ENCODE data around the gene EXOC4.

Gene EXOC4

DNA sequence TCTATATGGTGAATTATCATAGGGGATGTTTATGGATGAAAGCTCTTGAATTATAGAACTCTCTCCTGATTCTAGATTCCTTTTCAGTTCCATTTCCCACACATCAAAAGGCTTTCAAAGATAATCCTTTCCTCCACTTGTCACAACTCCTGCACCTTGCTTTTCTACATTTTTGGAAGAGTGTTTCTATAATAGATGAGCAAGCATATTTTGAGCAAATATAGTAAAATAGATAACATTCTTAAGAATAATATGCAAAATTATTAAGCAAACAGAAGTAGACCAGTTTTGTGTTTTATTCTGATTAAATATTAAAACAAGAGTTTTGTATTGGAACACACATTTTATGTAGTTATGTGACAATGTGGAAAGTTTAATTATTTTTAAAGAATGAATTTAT, 340.7 kb downstream of the EXOC4 start:
- H3K27me3 ChIP-seq (replicated peaks; ENCODE audit: control insufficient read depth, insufficient read depth, low read length), result no peaks in the 10 kb centered on the region
- H3K4me3 ChIP-seq (ENCODE audit: low read length), result no peak overlapping the region
- H3K4me1 ChIP-seq (ENCODE audit: control insufficient read depth, insufficient read depth, low read length), result no peaks in the 10 kb centered on the region
- DNase-seq (ENCODE audit: low read depth), result no peak
- H3K9me3 ChIP-seq (ENCODE audit: control insufficient read depth, low read length), result no peaks in the 10 kb centered on the region
- H3K36me3 ChIP-seq (ENCODE audit: control insufficient read depth, insufficient read depth, low read length, severe bottlenecking), result no peaks in the 10 kb centered on the region
- H3K9ac ChIP-seq (ENCODE audit: low read length), result no peak overlapping the region

GRCh38 chr7:133601617-133602016, 348.7 kb downstream of the EXOC4 start:
- no peaks in the 10 kb centered on the region for H3K36me3 ChIP-seq (ENCODE audit: control insufficient read depth, insufficient read depth, low read length, severe bottlenecking)
- no peak overlapping the region for H3K9ac ChIP-seq (ENCODE audit: low read length)
- H3K4me3 ChIP-seq (ENCODE audit: low read length), result no peak overlapping the region
- DNase-seq (ENCODE audit: low read depth), result no peak
- no peaks in the 10 kb centered on the region for H3K9me3 ChIP-seq (ENCODE audit: control insufficient read depth, low read length)
- no peaks in the 10 kb centered on the region for H3K27me3 ChIP-seq (replicated peaks; ENCODE audit: control insufficient read depth, insufficient read depth, low read length)
- peaks cover 13% of the 10 kb centered on the region for H3K4me1 ChIP-seq (ENCODE audit: control insufficient read depth, insufficient read depth, low read length)

GRCh38 chr7:133602291-133602690, 349.4 kb downstream of the EXOC4 start:
- no peak overlapping the region for H3K4me3 ChIP-seq (ENCODE audit: low read length)
- H3K27me3 ChIP-seq (replicated peaks; ENCODE audit: control insufficient read depth, insufficient read depth, low read length), result no peaks in the 10 kb centered on the region
- peaks cover 13% of the 10 kb centered on the region for H3K4me1 ChIP-seq (ENCODE audit: control insufficient read depth, insufficient read depth, low read length)
- DNase-seq (ENCODE audit: low read depth), result peak; percentile 71
- H3K36me3 ChIP-seq (ENCODE audit: control insufficient read depth, insufficient read depth, low read length, severe bottlenecking), result no peaks in the 10 kb centered on the region
- no peak overlapping the region for H3K9ac ChIP-seq (ENCODE audit: low read length)
- H3K9me3 ChIP-seq (ENCODE audit: control insufficient read depth, low read length), result no peaks in the 10 kb centered on the region

DNA sequence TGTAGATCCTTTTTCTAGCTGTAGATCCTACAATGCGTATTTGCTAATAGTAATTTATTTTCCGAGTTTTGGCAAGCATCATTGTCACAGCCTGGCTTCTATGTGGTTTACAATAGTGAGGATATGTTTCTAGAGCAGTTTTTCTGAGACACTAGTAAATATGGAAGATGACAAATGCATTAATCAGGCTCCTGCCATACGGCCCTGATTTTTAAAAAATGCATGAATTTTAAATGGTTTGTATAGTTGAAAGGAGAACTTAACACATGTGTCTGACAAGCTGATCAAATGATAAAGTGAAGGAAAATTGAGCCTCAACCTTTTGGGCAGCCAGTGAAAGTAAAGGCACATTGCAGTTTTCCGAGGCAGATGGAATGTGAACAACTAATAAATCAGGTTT, 354.1 kb downstream of the EXOC4 start:
- DNase-seq (ENCODE audit: low read depth), result no peak
- H3K36me3 ChIP-seq (ENCODE audit: control insufficient read depth, insufficient read depth, low read length, severe bottlenecking), result no peaks in the 10 kb centered on the region
- no peaks in the 10 kb centered on the region for H3K9me3 ChIP-seq (ENCODE audit: control insufficient read depth, low read length)
- H3K4me1 ChIP-seq (ENCODE audit: control insufficient read depth, insufficient read depth, low read length), result peaks cover 9% of the 10 kb centered on the region
- no peak overlapping the region for H3K4me3 ChIP-seq (ENCODE audit: low read length)
- H3K27me3 ChIP-seq (replicated peaks; ENCODE audit: control insufficient read depth, insufficient read depth, low read length), result no peaks in the 10 kb centered on the region
- no peak overlapping the region for H3K9ac ChIP-seq (ENCODE audit: low read length)

GRCh38 chr7:133609806-133610205, 356.9 kb downstream of the EXOC4 start:
- no peak for DNase-seq (ENCODE audit: low read depth)
- Histone ChIP-seq H3K9me3 (ENCODE audit: control insufficient read depth, low read length) (no peaks in the 10 kb centered on the region), H3K4me3 (ENCODE audit: low read length) (no peak overlapping the region)

GRCh38 chr7:133611955-133612354, 359.1 kb downstream of the EXOC4 start:
- Histone ChIP-seq H3K9ac (ENCODE audit: low read length) (no peak overlapping the region), H3K4me1 (ENCODE audit: control insufficient read depth, insufficient read depth, low read length) (no peaks in the 10 kb centered on the region), H3K27me3 (replicated peaks; ENCODE audit: control insufficient read depth, insufficient read depth, low read length) (no peaks in the 10 kb centered on the region), H3K4me3 (ENCODE audit: low read length) (no peak overlapping the region), H3K36me3 (ENCODE audit: control insufficient read depth, insufficient read depth, low read length, severe bottlenecking) (no peaks in the 10 kb centered on the region), H3K9me3 (ENCODE audit: control insufficient read depth, low read length) (no peaks in the 10 kb centered on the region)
- no peak for DNase-seq (ENCODE audit: low read depth)

More at GRCh38 chr7:133609806-133610205, 356.9 kb downstream of the EXOC4 start:
- no peaks in the 10 kb centered on the region for H3K36me3 ChIP-seq (ENCODE audit: control insufficient read depth, insufficient read depth, low read length, severe bottlenecking)
- H3K9ac ChIP-seq (ENCODE audit: low read length), result no peak overlapping the region
- H3K4me1 ChIP-seq (ENCODE audit: control insufficient read depth, insufficient read depth, low read length), result no peaks in the 10 kb centered on the region
- H3K27me3 ChIP-seq (replicated peaks; ENCODE audit: control insufficient read depth, insufficient read depth, low read length), result no peaks in the 10 kb centered on the region

DNA sequence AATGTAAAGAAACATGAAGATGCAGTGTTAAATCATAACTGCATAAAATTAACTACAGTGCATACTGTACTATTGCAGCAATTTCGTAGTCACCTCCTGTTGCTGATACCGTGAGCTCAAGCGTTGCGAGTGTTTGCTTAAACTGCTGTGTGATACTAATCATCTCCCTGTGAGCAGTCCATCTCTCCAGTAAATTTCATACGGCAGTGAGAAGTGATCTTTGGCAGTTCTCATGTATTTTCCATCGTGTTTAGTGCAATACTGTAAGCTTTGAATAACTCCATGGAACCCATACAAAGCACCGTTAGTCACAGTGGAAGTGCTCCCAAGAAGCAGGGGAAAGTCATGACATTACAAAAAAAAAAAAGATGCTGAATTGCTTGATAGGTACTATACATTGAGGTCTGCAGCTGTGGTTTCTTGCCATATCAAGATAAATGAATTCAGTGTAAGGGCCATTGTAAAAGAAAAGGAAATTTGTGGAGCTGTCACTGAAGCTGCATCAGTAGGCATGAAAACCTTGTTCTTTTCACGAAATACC, 360.4 kb downstream of the EXOC4 start:
- Histone ChIP-seq H3K4me1 (ENCODE audit: control insufficient read depth, insufficient read depth, low read length) (no peaks in the 10 kb centered on the region), H3K36me3 (ENCODE audit: control insufficient read depth, insufficient read depth, low read length, severe bottlenecking) (no peaks in the 10 kb centered on the region), H3K4me3 (ENCODE audit: low read length) (no peak overlapping the region), H3K27me3 (replicated peaks; ENCODE audit: control insufficient read depth, insufficient read depth, low read length) (no peaks in the 10 kb centered on the region), H3K9me3 (ENCODE audit: control insufficient read depth, low read length) (no peaks in the 10 kb centered on the region), H3K9ac (ENCODE audit: low read length) (no peak overlapping the region)
- DNase-seq (ENCODE audit: low read depth), result no peak

DNA sequence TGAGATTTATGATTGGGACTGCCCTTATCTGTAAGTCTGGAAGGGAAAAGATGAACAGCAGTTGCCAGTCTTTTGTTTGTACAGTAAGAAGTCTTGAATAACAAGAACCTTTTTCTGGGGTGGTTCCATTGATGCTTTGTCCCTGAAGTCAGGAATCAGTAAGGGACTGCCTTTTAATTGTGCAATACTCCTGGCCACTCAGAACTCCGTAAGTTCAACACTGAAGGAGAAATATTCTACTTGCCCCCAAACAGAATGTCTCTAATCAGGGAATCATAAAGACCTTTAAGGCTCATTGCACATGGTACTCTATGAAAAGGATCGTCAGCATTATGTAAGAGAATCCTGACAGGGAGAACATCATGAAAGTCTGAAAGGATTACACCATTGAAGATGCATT, 361.4 kb downstream of the EXOC4 start:
- no peak overlapping the region for H3K9ac ChIP-seq (ENCODE audit: low read length)
- no peaks in the 10 kb centered on the region for H3K27me3 ChIP-seq (replicated peaks; ENCODE audit: control insufficient read depth, insufficient read depth, low read length)
- DNase-seq (ENCODE audit: low read depth), result no peak
- no peaks in the 10 kb centered on the region for H3K36me3 ChIP-seq (ENCODE audit: control insufficient read depth, insufficient read depth, low read length, severe bottlenecking)
- no peaks in the 10 kb centered on the region for H3K9me3 ChIP-seq (ENCODE audit: control insufficient read depth, low read length)
- no peaks in the 10 kb centered on the region for H3K4me1 ChIP-seq (ENCODE audit: control insufficient read depth, insufficient read depth, low read length)
- H3K4me3 ChIP-seq (ENCODE audit: low read length), result no peak overlapping the region

GRCh38 chr7:133618970-133619369, 366.1 kb downstream of the EXOC4 start:
- Histone ChIP-seq H3K9ac (ENCODE audit: low read length) (no peak overlapping the region), H3K36me3 (ENCODE audit: control insufficient read depth, insufficient read depth, low read length, severe bottlenecking) (no peaks in the 10 kb centered on the region), H3K27me3 (replicated peaks; ENCODE audit: control insufficient read depth, insufficient read depth, low read length) (no peaks in the 10 kb centered on the region), H3K4me3 (ENCODE audit: low read length) (no peak overlapping the region), H3K4me1 (ENCODE audit: control insufficient read depth, insufficient read depth, low read length) (no peaks in the 10 kb centered on the region), H3K9me3 (ENCODE audit: control insufficient read depth, low read length) (no peaks in the 10 kb centered on the region)
- DNase-seq (ENCODE audit: low read depth), result no peak

DNA sequence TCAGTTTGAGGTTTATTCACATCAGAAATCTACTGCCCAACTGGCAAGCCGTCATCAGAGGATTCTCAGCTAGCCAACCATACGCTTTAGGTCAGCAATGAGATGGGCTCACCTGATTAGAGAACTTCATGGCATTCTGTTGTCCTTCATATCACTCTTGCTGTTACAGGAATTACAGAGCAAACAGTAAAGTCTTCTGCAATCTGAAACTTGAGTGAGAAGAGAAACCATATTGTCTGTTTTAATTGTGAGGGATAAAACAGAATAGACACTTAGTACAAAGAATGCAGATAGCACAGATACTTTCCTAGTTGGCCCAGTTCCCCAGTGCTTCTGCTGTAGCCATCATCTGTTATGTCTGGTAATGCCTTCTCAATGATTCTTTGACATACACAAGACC, 366.6 kb downstream of the EXOC4 start:
- Histone ChIP-seq H3K9me3 (ENCODE audit: control insufficient read depth, low read length) (no peaks in the 10 kb centered on the region), H3K36me3 (ENCODE audit: control insufficient read depth, insufficient read depth, low read length, severe bottlenecking) (no peaks in the 10 kb centered on the region), H3K9ac (ENCODE audit: low read length) (no peak overlapping the region), H3K27me3 (replicated peaks; ENCODE audit: control insufficient read depth, insufficient read depth, low read length) (no peaks in the 10 kb centered on the region), H3K4me3 (ENCODE audit: low read length) (no peak overlapping the region), H3K4me1 (ENCODE audit: control insufficient read depth, insufficient read depth, low read length) (no peaks in the 10 kb centered on the region)
- no peak for DNase-seq (ENCODE audit: low read depth)

GRCh38 chr7:133623721-133624120, 370.8 kb downstream of the EXOC4 start:
- DNase-seq (ENCODE audit: low read depth), result no peak
- H3K9me3 ChIP-seq (ENCODE audit: control insufficient read depth, low read length), result no peaks in the 10 kb centered on the region
- no peak overlapping the region for H3K9ac ChIP-seq (ENCODE audit: low read length)
- no peaks in the 10 kb centered on the region for H3K4me1 ChIP-seq (ENCODE audit: control insufficient read depth, insufficient read depth, low read length)
- no peak overlapping the region for H3K4me3 ChIP-seq (ENCODE audit: low read length)
- no peaks in the 10 kb centered on the region for H3K36me3 ChIP-seq (ENCODE audit: control insufficient read depth, insufficient read depth, low read length, severe bottlenecking)
- H3K27me3 ChIP-seq (replicated peaks; ENCODE audit: control insufficient read depth, insufficient read depth, low read length), result no peaks in the 10 kb centered on the region

DNA sequence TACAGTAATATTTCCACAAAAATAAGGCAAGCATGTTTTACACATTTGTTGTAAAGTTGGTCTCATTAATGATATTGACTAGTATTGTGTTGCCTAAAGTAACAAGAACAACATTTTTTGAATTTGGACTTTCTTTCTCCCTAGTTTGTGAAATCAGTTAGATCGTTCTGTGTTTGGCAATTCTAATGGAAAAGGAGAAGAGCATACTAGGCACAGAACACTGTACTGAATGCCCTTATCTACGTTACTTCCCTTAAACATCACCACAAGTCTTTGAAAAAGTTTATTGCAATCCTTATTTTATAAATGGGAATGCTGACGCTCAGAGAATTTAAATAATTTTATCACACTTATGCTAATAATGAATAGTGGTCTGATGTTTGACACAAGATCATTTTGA, 372.2 kb downstream of the EXOC4 start:
- no peaks in the 10 kb centered on the region for H3K9me3 ChIP-seq (ENCODE audit: control insufficient read depth, low read length)

More for the DNA sequence above, 372.2 kb downstream of the EXOC4 start:
- H3K36me3 ChIP-seq (ENCODE audit: control insufficient read depth, insufficient read depth, low read length, severe bottlenecking), result peaks cover 2% of the 10 kb centered on the region
- H3K27me3 ChIP-seq (replicated peaks; ENCODE audit: control insufficient read depth, insufficient read depth, low read length), result no peaks in the 10 kb centered on the region
- no peak overlapping the region for H3K4me3 ChIP-seq (ENCODE audit: low read length)
- no peak for DNase-seq (ENCODE audit: low read depth)
- H3K4me1 ChIP-seq (ENCODE audit: control insufficient read depth, insufficient read depth, low read length), result no peaks in the 10 kb centered on the region
- no peak overlapping the region for H3K9ac ChIP-seq (ENCODE audit: low read length)

Data from adipocyte (in vitro differentiated cells).